GM19193 (cell line): ENCODE data around the gene SUN2.

Experiments
- POLR2A ChIP-seq: IDR thresholded peaks from 4 replicates; pipeline ENCODE4 v1.6.1; 2011; ENCODE audit not compliant: insufficient read depth, insufficient read length; ENCODE audit errors: extremely low read depth

SUN2 gene

DNA sequence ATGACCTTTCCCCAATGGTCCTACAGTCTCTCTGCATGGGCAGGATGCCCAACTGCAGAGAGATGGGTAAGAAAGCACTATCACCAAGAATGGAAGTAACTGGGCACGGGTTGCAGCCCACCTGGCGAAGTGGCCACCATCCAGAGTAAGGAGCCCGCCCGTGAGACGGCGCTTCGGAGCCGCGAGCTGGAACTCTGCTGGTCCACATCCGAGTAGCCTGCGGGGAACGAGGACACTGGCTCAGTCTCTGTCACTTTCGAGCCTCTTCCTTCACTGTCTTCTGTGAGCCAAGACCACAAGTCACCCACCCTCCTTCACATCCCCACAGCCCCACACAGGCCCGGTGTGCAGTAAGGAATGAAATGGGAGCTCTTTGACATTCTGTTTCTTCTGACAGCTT, 5.7 kb downstream of the SUN2 start:
- TF ChIP-seq POLR2A, result no peak

DNA sequence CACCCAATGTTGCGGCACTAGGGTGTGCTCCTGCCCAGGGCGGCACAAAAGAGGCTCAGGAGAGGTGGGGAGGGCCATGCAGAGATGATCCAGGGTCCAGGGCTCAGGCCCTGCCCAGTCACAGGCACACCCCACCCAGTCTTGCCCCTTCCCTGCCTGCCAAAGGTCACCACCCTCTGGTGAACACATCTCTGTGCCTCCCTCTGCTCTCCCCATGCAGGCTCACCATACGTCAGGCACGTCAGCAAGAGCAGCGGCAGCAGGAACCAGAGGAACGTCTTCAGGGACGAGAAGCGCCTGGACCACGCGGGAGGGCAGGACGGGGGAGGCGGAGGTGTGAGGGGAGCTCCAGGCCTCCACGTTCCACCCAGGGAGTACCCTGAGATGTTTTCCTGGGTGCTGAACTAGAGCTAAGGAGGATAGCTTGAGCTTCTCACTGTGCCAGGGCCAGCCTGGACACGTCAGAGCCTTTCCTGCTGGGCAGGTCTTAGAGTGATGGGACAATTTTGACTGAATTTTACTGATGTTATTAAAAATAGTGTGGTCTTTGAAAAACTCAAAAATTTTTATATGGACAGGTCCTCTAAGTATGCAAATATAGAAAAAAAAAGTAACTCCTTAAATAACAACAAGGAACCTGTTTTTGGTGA, 7.2 kb downstream of the SUN2 start:
- TF ChIP-seq POLR2A, result no peak

DNA sequence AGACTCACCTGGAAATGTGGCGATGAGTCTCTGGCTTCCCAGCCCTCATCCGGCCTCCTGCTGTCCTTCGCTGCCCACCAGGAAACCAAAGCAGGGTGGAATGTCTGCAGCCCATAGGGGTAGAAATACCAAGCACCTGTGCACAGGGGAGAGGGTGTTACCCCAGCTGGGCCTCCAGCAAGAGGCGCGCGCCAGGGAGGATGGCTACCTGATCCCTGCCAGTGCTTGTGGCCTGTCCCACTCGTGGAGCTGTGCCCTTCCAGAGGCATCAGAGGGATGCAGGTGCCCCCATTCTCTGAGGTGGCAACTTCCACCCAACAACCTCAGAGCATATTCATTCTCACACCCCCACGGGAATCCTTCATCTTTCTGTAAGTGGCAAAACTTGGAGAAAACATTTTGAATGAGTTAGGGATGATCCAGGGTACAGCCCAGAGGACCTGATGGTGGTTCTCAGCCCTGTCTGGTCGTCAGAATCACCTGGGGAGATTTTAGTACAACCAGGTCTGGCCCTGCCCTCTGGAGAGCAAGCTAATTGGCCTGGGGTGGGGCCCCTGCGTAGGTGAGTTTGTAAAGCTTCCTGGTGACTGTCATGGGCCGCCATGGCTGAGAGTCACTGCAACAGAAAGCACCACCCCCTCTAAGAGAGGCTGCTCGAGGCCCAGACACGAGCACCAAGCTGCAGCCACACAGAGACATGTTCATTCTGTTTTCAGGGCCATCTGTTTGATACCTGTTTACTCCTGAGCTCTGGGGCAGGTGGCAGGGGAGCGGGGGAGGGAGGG, 9.9 kb downstream of the SUN2 start:
- no peak for TF ChIP-seq POLR2A

DNA sequence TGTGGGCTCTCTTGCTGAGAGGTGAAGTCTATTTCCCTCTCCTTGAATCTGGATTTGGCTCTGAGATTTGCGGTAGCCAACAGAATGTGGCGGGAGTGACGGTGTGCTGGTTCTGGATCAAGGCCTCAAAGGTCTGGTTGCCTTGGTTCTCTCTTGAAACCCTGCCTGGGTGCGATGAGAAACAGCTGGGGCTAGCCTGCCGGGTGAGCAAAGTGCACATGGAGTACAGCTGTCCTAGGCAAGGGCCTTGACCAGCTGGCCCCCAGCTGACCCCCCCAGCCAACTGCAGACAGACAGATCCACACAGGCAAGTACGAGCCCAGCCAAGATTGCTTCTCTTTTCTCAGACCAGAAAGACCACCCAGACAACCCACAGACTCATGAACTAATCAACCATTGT, 10.8 kb downstream of the SUN2 start:
- no peak for TF ChIP-seq POLR2A

DNA sequence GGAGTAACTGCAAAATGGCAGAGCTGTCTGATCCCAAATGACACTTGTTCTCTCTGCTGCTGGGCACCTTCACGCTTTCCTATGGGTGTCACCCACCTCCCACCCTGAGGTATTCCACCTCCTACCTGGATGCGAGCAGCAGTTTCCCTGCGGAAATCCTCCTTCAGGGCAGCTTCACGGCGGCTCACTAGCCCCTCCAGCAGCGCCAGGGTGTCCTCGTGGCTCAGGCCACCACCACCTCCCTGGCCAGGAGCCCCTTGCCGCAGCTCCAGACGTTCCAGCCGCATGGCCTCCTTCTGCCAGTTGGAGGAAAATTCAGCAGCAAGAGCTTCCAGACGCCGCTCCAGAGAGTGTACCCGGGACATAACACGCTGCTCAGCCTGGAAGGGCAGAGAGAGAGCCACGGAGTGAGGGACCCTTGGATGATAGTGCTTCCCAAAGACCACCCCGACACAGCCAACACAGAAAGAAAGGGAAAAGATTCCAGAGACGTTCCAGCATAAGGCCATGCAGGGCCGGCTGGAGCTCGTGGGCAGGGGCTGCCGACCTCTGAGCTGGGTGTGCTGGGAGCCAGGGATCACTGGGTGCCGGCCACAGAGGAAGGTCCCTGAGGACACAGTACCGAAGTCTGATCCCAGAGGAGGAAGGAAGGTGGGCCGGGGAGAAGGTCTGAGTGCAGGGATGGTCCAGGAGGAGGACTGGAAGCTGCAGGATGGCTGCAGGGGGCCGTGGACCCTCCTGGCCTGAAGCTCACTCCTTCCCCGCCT, 13.4 kb downstream of the SUN2 start:
- peak; percentile 21 for TF ChIP-seq POLR2A

DNA sequence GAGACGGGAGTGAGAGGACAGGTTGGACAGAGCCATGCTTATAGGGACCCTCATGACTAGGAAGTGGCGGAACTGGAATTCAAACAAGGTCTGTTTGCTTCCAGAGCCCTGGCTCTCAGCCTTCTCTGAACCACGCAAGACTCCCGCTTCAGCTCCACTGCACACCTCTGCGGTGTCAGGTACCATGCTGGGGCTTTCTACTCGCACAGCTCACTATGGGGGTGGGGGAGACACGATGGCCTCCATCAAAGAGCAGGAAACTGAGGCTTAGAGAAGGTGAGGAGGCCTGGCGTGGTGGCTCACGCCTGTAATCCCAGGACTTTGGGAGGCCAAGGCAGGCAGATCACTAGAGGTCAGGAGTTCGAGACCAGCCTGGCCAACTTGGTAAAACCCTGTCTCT, 14.2 kb downstream of the SUN2 start:
- no peak for TF ChIP-seq POLR2A

DNA sequence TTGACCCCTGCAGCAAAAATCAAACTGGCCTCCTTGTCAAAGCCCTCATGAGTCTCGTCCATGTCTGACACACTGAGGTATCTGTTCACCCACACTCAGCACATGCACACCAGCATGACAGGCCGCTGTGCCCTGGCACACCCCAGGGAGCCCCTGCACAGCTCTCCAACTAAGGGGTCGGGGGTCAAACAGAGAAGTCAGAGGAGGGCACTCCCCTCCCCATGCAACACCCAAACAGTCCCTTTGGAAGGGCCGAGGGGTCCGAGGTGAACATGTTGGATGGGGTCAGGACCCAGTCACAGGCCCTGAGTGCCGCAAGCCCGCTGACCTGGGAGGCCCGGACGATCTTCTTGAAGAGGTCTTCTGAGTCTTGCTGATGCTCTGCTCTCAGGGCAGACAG, 14.6 kb downstream of the SUN2 start:
- no peak for TF ChIP-seq POLR2A

DNA sequence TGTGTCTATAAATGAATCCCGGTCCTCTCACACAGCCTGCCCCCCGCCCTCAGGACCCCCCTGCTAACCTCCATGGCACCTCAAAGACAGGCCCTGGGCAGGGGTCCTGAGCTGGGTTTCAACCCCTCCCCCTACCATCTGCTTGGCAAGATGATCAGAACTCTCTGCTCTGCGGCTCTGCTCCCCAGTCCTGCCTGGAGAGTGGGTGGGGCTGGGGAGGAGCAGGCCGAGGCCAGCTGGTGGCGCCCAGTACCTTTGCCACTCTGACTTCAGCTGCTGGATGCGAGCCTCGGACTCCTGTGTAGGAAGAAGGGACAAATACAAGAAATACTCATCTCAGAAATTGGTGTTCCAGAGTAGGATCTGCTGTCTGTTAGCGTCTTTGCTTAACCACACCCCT, 15.0 kb downstream of the SUN2 start:
- TF ChIP-seq POLR2A, result no peak

DNA sequence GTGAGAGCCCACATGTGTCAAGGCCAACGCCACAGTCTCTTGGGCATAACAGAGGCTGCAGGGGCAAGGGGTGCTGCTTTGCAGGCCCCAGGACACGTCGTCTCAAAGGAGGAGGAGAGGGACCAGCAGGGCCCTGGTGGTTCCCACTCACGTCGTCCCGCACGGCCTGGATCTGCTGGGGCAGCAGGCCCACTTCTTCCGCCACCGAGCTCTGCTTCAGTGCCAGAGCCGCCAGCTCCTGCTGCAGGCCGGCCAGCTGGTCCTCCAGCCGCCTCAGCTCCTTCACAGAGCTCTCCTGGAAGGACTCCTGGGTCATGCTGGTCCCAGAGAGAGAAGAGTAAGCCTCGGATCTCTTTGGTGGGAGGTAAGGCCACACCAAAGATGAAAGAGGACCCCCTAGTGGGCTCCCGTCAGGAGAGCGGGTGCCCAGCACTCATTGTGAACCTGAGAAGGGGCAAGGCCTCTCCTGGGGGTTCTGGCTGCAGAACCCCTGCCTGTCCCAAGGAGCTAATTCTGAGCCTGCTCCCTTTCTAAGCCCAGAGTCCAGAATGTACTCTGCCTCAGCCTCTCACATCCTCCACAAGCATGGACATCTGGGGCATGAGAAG, 15.6 kb downstream of the SUN2 start:
- no peak for TF ChIP-seq POLR2A

DNA sequence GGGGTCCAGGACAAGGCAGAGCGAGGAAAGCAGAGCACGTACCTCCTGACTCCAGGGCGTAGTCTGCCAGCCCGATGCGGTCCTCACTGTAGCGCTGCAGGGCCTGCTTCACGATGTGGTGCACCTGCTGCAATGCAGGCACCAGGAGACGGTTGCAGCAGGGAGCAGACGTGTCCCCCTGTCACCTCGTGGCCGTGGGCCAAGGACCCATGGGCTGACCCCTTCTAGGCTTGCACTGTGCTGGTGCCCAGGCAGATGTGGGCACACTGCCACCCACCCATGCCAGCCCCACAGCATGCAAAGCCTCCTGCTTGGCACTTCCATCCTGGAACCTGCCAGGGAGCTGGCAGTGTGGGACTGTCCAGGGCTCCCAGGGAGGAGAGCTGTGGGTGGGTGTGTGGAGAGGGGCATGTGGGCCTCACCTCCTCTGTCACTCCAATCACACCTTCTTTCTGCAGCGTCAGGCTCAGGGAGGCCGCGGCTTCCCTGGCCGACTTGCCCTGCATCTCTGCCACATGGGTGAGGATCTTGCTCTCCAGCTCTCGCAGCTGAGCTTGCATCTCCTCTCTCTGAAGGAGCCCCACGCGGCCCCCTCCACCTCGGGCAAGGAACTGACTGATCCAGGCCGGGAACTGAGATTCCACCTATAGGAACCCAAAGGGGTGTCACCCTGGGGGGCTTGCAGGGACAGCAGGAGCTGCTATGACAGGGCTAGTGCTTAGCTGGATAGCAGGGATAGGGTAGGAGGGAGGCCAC, 16.3 kb downstream of the SUN2 start:
- no peak for TF ChIP-seq POLR2A

DNA sequence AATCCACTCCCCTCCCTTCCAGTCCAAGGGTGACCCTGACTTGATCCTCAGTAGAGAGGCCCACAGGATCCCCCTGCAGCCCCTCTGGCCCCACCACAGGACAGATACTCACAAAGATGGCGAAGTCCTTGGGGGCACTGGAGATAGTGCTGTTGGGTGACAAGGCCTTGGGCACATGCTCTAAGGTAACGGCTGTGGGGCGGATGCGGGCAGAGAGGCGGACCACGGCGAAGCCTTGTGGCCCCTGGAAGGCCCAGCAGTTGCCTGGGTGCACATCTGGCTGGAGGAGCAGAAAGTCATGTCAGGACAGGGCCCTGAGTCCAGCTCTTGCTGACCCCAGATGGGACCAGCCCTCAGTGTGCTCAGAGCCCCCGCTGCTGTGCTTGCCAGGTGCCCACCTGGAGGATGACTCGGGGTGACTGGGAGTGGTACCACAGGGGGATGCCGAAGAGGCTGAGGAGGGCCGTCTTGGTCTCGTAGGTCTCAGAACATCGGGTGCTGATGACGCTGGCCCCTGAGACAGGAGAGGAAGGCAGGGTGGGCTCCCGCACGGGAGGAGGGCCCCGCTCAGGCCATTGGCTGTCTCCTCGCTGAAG, 17.2 kb downstream of the SUN2 start:
- no peak for TF ChIP-seq POLR2A

DNA sequence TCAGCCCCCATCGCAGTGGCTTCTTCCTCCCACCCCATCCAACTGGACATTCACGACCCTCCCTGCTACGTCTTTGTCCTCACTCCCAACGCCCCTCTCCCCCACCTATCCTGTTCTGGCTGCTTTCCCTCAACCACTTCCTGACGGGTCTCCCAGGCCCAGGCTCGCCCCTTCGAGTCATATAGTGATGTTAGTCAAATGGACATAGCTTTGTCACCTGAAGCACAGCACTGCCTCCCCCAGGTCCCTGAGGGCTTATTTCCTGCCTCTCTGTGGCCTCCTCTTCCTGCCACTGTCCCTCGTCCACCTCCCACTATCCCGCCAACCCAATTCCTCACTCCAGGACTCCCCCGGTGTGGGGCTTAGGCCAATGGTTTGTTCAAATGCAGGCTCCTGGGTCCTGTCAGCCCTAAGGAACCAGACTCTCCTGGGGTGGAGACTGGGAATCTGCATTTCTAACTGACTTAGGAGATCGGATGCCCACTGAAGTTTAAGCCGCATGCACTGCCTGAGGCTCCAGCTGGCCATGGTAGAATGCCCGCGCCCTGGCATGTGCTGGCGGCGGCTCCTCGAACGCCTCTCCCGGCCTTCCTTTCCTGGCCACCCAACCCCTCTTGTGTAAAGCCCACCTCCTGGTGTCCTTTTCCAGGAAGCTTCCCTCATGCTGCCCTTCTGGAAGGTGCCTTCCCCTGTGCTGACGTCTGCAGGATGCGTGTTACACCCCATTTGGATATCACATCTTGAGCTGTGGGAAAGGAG, 18.3 kb downstream of the SUN2 start:
- TF ChIP-seq POLR2A, result no peak

DNA sequence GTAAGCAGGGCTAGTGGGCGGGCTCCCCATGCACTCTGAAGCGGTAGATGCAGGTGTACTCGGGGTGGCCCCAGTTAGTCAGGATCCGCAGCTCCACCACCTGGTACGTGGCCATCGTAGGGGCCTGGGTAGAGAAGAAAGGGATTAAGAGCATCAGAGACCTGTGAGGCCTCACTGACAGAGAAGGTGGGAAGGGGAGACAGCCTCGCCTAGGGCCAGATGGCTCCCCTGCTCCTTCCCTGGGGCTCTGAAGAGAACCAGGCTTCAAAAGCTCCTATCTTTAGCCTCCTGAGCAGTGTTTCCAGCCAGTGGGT, 19.6 kb downstream of the SUN2 start:
- TF ChIP-seq POLR2A, result no peak
